Ectodermal cell (in vitro differentiated cells): ENCODE data around the gene IL31. TPM values are rescaled to one million over a fixed set of nuclear protein-coding genes. Genes with fewer than 3 reads are reported as not detected.

Experiments
- H3K27ac ChIP-seq: 2 replicates; pipeline ENCODE4 v1.7.0; 2013; ENCODE audit warnings: mild to moderate bottlenecking, low read depth, low read length; ENCODE audit not compliant: insufficient read depth, poor library complexity, severe bottlenecking
- H3K27me3 ChIP-seq: 2 replicates; pipeline ENCODE4 v1.7.0; 2013; ENCODE audit warnings: mild to moderate bottlenecking, low read length; ENCODE audit not compliant: insufficient read depth, control insufficient read depth, poor library complexity, severe bottlenecking
- H3K36me3 ChIP-seq: one replicate; pipeline ENCODE4 v1.7.0; 2013; ENCODE audit warnings: low read length; ENCODE audit not compliant: control insufficient read depth, insufficient read depth
- H3K4me1 ChIP-seq: one replicate; pipeline ENCODE4 v1.7.0; 2013; ENCODE audit warnings: low read length; ENCODE audit not compliant: control insufficient read depth, insufficient read depth
- H3K4me3 ChIP-seq: 2 replicates; pipeline ENCODE4 v1.7.0; 2013; ENCODE audit warnings: low read depth, low read length, control low read depth; ENCODE audit not compliant: insufficient read depth
- H3K9me3 ChIP-seq: 2 replicates; pipeline ENCODE4 v1.7.0; 2013; ENCODE audit warnings: mild to moderate bottlenecking, low read length, moderate library complexity; ENCODE audit not compliant: control insufficient read depth
- WGBS, 2 experiments: methylation state at CpG; one replicate each; pipeline ENCODE4 v1.1.7; 2013; ENCODE audit warnings: missing lambda C conversion rate in 2 of 2; 5-methylcytosine and 5-hydroxymethylcytosine counted together
- polyA plus RNA-seq, 4 experiments: library from polyadenylated mRNA; stranded (reverse); fragments of 50-300 nt; gene quantifications; one replicate each; pipeline ENCODE4 v1.2.3, GENCODE V29; 2013

Gene IL31
- not detected for polyA plus RNA-seq (2013, experiment 1 of 4)
- not detected for polyA plus RNA-seq (2013, experiment 2 of 4)
- polyA plus RNA-seq (2013, experiment 3 of 4), result not detected
- not detected for polyA plus RNA-seq (2013, experiment 4 of 4)

DNA sequence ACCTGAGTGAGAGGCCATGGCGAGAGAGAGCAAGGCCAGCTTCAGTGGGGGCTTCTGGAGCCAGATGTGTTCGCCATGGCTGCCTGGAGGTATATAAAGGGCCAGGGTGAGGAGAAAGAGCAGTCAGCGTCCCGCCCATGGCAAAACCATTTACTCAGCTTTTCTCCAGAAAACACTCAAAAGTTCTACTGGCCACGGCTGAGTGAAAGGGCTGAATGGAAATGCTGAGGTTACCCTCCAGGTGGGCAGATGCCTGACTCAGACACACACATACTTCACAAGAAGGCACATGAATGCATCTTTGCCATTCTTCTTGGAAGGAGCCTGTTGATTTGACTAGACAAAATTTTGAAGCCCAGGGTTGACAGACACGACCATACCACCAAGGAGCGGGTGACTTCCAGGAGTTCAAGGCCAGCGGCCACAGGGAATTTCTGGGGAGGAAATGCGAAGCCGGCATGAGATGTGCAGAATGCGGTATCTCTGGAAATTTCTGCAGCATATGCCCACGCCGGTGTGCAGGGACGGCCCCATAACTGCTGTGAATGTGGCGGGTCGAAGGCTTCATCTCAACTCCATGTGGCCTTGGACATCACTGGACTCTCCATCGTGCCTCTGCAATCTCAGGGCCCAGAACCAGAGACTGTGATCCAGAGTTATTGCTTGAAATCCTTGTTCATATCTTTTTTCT lies at the start of gene IL31:
IL31 (minus strand) TSS at position 67 of the 691 bp plus-strand sequence; CDS start at position 18, 49 bp downstream.
- WGBS, 2 experiments, result 92 to 95% methylated on average over 17 of the region's 17 CpGs
- Histone ChIP-seq H3K27ac (no peak within 1 kb of the TSS), H3K36me3 (no peaks in the 10 kb centered on the region), H3K4me1 (no peaks in the 10 kb centered on the region), H3K9me3 (no peaks in the 10 kb centered on the region), H3K27me3 (no peaks in the 10 kb centered on the region), H3K4me3 (no peak within 1 kb of the TSS)

DNA sequence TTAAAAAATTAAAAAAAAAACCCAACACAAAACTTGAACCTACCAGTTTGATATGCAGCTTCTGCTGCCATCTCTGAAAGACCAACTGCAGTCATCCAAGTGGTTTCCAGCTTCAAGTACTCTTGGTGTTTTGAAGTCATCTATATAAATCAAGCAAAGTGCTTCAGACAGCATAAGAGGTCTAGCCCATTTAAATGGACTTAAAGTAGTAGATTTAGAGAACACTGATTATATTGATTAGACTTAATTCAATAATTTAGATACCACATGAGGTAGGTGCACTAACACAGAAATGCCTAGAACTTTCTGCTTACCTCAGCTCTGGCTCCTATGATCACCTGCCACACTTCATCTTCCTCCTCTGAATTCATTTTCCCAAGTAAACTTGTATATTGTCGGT lies 42.4 kb upstream of the IL31 start:
- Histone ChIP-seq H3K4me1 (no peaks in the 10 kb centered on the region), H3K9me3 (no peaks in the 10 kb centered on the region), H3K27me3 (no peaks in the 10 kb centered on the region), H3K36me3 (peaks cover 72% of the 10 kb centered on the region), H3K4me3 (no peak overlapping the region), H3K27ac (no peak overlapping the region)
- 100% methylated on average over 1 of the region's 1 CpG; no CpG with 5 or more reads in 1 of the 2 experiments for WGBS, 2 experiments

- WGBS, 2 experiments, result 97% methylated on average over 4 of the region's 5 CpGs
- Histone ChIP-seq H3K27me3 (no peaks in the 10 kb centered on the region), H3K9me3 (no peaks in the 10 kb centered on the region), H3K4me1 (no peaks in the 10 kb centered on the region), H3K27ac (no peak overlapping the region), H3K36me3 (peaks cover 72% of the 10 kb centered on the region), H3K4me3 (no peak overlapping the region)
Observed at GRCh38 chr12:122215771-122216170, 41.8 kb upstream of the IL31 start.

DNA sequence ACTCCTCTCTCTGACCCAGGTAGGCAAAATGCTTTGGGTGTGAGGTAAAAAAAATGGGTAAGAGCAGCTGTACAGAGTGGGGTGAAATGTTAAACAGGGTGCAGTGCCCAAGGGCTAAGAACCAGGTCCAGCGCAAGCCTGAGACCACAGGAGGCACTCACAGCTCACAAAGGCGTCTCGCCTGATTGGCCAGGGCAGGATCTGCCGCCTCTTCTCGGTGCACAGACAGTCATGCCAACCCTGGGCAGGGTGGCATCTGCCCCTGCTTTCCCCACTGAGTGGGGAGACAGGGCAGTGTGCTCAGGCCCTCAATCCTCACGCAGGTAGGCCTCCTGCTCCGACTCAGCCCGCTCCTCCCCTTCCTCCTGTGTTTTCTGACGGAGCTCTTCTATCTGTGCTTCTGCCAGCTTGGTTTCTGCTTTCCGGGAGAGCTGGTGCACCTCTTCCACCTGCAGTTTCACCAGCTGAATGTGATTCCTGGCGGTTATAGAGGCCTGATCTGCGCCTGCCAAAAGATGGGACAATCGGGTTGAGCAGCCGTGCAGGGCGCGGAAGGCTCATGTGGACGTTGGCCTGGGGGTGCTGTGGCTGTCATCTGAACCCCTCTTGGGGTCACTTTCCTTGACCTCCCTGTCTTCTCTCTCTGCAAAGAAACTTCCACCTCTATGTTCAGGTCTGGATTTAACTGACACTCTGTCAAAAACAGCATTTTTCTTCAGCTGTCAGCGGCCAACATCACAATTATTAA lies 34.2 kb upstream of the IL31 start:
- WGBS, 2 experiments, result 94% methylated on average over 18 of the region's 18 CpGs
- Histone ChIP-seq H3K36me3 (peaks cover 35% of the 10 kb centered on the region), H3K27ac (no peak overlapping the region), H3K4me3 (no peak overlapping the region), H3K4me1 (no peaks in the 10 kb centered on the region), H3K27me3 (peaks cover 33% of the 10 kb centered on the region), H3K9me3 (no peaks in the 10 kb centered on the region)

DNA sequence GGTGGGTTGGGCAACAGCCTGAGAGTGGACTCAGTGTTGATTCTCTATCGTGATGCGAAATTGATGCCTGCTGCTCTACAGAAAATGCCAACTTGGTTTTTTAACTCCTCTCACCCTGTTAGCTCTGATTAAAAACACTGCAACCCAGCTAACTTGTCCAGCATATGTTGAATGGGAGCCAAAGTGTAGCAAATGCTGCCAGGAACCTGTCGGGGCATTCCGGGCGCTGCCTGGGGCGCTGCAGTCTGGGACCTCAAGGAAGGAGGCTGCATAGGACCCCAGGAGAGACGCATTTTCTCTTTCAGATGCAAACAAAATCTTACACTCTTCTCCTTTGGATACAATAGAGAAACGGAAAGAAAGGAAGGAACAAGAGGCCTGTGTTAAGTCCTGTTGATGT lies 33.4 kb upstream of the IL31 start:
- Histone ChIP-seq H3K27me3 (peaks cover 42% of the 10 kb centered on the region), H3K27ac (no peak overlapping the region), H3K36me3 (peaks cover 27% of the 10 kb centered on the region), H3K4me1 (no peaks in the 10 kb centered on the region), H3K9me3 (no peaks in the 10 kb centered on the region), H3K4me3 (no peak overlapping the region)
- 89 to 91% methylated on average over 8 of the region's 8 CpGs for WGBS, 2 experiments

DNA sequence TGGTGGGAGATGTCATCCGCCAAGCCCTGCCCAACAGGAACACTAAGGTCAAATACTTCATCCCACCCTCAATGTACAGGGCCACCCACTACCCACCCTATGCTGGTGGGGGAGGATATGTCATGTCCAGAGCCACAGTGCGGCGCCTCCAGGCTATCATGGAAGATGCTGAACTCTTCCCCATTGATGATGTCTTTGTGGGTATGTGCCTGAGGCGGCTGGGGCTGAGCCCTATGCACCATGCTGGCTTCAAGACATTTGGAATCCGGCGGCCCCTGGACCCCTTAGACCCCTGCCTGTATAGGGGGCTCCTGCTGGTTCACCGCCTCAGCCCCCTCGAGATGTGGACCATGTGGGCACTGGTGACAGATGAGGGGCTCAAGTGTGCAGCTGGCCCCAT lies 33.0 kb upstream of the IL31 start:
- H3K27me3 ChIP-seq, result peaks cover 46% of the 10 kb centered on the region
- H3K27ac ChIP-seq, result no peak overlapping the region
- peaks cover 24% of the 10 kb centered on the region for H3K36me3 ChIP-seq
- no peaks in the 10 kb centered on the region for H3K4me1 ChIP-seq
- WGBS, 2 experiments, result 81 to 85% methylated on average over 8 of the region's 8 CpGs
- H3K4me3 ChIP-seq, result no peak overlapping the region
- no peaks in the 10 kb centered on the region for H3K9me3 ChIP-seq

- peaks cover 52% of the 10 kb centered on the region for H3K27me3 ChIP-seq
- no peaks in the 10 kb centered on the region for H3K9me3 ChIP-seq
- H3K4me1 ChIP-seq, result no peaks in the 10 kb centered on the region
- H3K4me3 ChIP-seq, result no peak overlapping the region
- no peak overlapping the region for H3K27ac ChIP-seq
- WGBS, 2 experiments, result 87 to 88% methylated on average over 27 of the region's 27 CpGs
- peaks cover 17% of the 10 kb centered on the region for H3K36me3 ChIP-seq
Observed at GRCh38 chr12:122206111-122206881, 32.3 kb upstream of the IL31 start.

DNA sequence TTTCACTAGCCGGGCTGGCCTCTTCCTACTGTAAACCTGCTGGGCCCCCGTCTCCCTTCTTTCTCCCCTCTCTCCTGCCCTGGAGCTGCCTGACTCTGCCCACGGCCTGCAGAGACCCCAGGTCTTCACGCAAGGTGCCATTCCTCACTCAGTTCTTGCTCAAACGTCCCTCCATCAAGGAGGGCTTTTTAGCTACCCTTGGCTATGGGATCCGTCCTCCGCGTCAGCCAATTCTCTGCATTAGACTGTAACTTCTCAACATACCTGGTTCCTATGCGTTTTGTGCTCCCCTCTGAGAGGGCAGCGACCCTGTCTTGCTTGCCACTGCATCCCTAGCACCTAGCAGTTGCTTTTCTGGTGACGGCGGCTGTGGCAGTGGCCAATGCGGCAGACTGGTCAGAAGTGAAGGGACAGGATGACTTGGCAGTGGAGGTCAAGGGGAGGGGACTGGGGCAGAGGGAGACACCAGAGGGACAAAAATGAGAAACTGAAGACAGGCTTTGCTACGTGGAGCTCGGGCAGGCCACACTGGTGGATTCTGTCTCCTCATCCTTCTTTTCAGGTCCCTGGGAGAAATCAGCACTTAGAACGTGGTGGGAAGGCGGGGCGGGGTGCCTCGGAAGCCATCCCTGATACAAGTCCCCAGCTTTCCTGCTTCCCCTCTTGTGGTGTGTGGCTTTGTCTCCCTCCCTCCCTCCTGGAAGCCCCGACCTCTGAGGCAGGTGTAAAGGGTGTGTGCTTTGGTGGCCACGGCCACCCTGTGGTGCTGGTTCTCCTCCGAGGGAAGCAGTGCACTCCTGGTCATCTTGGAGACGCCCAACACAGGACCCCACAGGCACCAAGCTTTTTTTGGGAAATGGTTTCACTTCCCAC lies 31.3 kb upstream of the IL31 start:
- H3K27ac ChIP-seq, result no peak overlapping the region
- H3K9me3 ChIP-seq, result no peaks in the 10 kb centered on the region
- peaks cover 62% of the 10 kb centered on the region for H3K27me3 ChIP-seq
- WGBS, 2 experiments, result 66% methylated on average over 23 of the region's 23 CpGs
- no peak overlapping the region for H3K4me3 ChIP-seq
- H3K4me1 ChIP-seq, result no peaks in the 10 kb centered on the region
- peaks cover 14% of the 10 kb centered on the region for H3K36me3 ChIP-seq

- Histone ChIP-seq H3K9me3 (no peaks in the 10 kb centered on the region), H3K4me3 (peak overlapping the region; percentile 41), H3K36me3 (peaks cover 14% of the 10 kb centered on the region), H3K4me1 (no peaks in the 10 kb centered on the region), H3K27ac (no peak overlapping the region), H3K27me3 (peaks cover 65% of the 10 kb centered on the region)
- WGBS, 2 experiments, result 9 to 11% methylated on average over 71 of the region's 71 CpGs
Observed at GRCh38 chr12:122204167-122205052, 30.4 kb upstream of the IL31 start.
